Motor neuron (in vitro differentiated cells): ENCODE results near the gene EFHD1. TPM values are rescaled to one million over a fixed set of nuclear protein-coding genes. Genes with fewer than 3 reads are reported as not detected.
"Not testable (repeated sequence)": the region's sequence is repeated elsewhere in the genome, so short reads cannot be mapped to it uniquely, and the experiment has no call there.

Experiments used
- ATAC-seq, 8 experiments: fragments of 200-7000 bp; cut with Tn5 transposase; replicated peaks in 6 of 8; 2 replicates each; pipeline ENCODE4 v1.8.0; 2021; ENCODE audit warnings: mild to moderate bottlenecking in 8 of 8, moderate library complexity in 8 of 8
- H3K27ac ChIP-seq, 2 donors: fragments of 250-450 bp; sonication (Bioruptor Pico); 2 replicates each; pipeline ENCODE4 v1.9.0; 2021; ENCODE audit warnings: antibody characterized with exemption in 2 of 2, mild to moderate bottlenecking in 2 of 2, moderate library complexity in 1 of 2
- H3K4me1 ChIP-seq, 2 donors: fragments of 250-450 bp; sonication (Bioruptor Pico); replicated peaks in 1 of 2; 2 replicates each; pipeline ENCODE4 v1.6.1; 2021; ENCODE audit warnings: antibody characterized with exemption in 2 of 2, mild to moderate bottlenecking in 2 of 2, moderate library complexity in 1 of 2
- H3K4me3 ChIP-seq, 5 donors: fragments of 250-450 bp; sonication (Bioruptor Pico); 2 replicates each; pipeline ENCODE4 v1.9.0; 2021; ENCODE audit warnings: antibody characterized with exemption in 5 of 5, mild to moderate bottlenecking in 5 of 5, moderate library complexity in 4 of 5
- WGBS, 10 experiments: fragments of 450-650 bp; shearing (Covaris generic); methylation state at CpG; one replicate each; pipeline ENCODE4 v1.0.0; 2022; 5-methylcytosine and 5-hydroxymethylcytosine counted together
- in situ Hi-C, 9 experiments: fragments of 400-800 bp; cut with MboI; loops; one replicate each; pipeline ENCODE4 v1.15.0; 2021; ENCODE audit warnings: low sequenced_read_pairs in 9 of 9, low pct_unique_long_range_greater_than_20kb in 2 of 9; ENCODE audit not compliant: unreplicated experiment in 9 of 9
- total RNA-seq, 8 experiments: library from RNA; unstranded; fragments of 300-600 nt; gene quantifications; 2 replicates each; pipeline versions ENCODE4 v1.2.3 to v1.2.4, GENCODE V29; 2022

The EFHD1 gene
- total RNA-seq, 8 experiments from 2014 or later = 0.92 to 22.1 (median 3.4) TPM

- Histone ChIP-seq H3K4me1 (peaks cover 9 to 19% of the 10 kb centered on the region in 2 donors), H3K27ac (no peak overlapping the region), H3K4me3 (no peak overlapping the region)
- WGBS, 10 experiments = 43 to 84% (median 70%) methylated on average over 1 to 6 of the region's 7 CpGs; no CpG with 5 or more reads in 3 of the 10 experiments
- in situ Hi-C loops = no loop called here
- ATAC-seq = no peak
These were observed 32.8 kb downstream of the EFHD1 start for GRCh38 chr2:232666051-232666805.

- H3K27ac ChIP-seq = peak overlapping the region; percentile 68 to 82
- in situ Hi-C loops = no loop called here
- WGBS, 10 experiments = 44 to 84% (median 54%) methylated on average over 2 to 7 of the region's 10 CpGs; no CpG with 5 or more reads in 1 of the 10 experiments
- H3K4me1 ChIP-seq = peaks cover 9 to 19% of the 10 kb centered on the region in 2 donors
- ATAC-seq = peak in 5 of 8 experiments; percentile 84 to 90 (median 85)
- no peak overlapping the region for H3K4me3 ChIP-seq
These were observed 34.7 kb downstream of the EFHD1 start for GRCh38 chr2:232667989-232668583.

DNA sequence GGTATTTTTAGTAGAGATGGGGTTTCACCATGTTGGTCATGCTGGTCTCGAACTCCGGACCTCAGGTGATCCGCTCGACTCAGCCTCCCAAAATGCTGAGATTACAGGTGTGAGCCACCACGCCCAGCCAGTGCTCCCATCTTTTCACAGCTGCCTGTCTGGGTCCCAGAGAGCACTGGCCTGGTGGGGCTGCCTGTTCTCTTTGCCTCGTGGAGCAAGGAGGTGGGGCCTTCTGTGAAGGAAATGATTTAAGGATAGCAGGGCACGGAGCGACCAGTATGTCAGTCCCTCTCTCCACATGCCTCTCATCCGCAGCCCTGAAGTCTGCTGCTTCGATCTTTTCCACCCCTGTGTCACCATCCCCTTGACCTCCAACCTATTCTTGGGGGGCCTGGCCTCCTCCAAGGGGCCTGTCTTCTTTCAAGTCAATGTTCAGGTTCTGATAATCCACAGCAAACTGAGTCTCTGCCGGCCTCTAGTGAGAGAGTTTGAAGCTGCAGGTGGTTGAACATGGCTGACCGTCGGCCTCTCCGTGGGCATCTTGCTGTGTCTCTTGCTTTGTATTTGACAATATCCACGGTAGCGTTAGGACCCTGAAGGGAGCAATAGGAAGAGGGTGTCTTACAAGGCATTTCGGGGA, 35.5 kb downstream of the EFHD1 start:
- 20 to 100% (median 71%) methylated on average over 1 to 10 of the region's 17 CpGs; no CpG with 5 or more reads in 1 of the 10 experiments for WGBS, 10 experiments
- H3K4me1 ChIP-seq = peaks cover 9 to 19% of the 10 kb centered on the region in 2 donors
- peak overlapping the region in 1 of 2 donors; percentile 82 for H3K27ac ChIP-seq
- no peak overlapping the region for H3K4me3 ChIP-seq
- peak in 4 of 8 experiments; percentile 6 to 86 (median 52) for ATAC-seq
- in situ Hi-C loops = no loop called here

DNA sequence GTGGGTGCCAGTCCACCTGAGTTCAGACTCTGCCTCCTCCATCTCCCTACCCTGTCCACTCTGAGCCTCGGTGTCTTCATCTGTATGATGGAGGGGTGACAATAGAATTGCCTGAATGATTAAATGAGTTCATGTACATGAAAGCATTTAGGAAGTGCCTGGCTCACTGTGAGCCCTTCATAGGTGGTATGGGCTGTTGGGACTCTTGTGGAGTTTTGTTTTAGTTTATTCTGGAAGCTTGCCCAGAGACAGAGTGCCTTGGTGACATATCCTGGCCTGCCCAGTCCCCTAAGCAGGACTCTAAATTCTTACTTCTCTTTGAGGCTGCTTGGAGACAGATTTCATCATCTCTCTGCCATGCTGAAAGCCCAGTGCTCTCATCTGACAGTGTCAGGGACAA, 39.2 kb downstream of the EFHD1 start:
- Histone ChIP-seq H3K27ac (no peak overlapping the region), H3K4me3 (no peak overlapping the region), H3K4me1 (peaks cover 7 to 12% of the 10 kb centered on the region in 2 donors)
- 40% methylated on average over 1 of the region's 1 CpG; no CpG with 5 or more reads in 9 of the 10 experiments for WGBS, 10 experiments
- in situ Hi-C loops = no loop called here
- peak in 3 of 8 experiments; percentile 40 to 64 (median 56) for ATAC-seq

DNA sequence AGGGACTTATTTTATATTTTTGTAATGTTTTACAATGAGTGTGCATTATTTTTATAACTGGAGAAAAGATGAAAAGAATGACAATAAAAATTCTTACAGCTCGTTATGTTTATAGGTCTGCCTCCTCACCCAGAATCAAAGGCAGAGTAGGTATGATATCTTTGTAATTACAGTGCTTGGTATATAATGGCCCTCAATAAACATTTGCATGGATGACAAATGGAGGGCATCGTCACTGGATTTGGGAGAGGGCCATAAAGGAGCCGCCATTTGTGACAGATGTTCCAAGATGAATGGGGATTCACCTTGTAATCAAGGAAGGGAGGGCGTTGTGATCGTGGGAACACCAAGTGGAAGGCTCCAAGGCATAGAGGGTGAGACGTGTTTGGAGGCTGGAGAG, 41.1 kb downstream of the EFHD1 start:
- H3K4me3 ChIP-seq = no peak overlapping the region
- 31 to 89% (median 69%) methylated on average over 1 to 6 of the region's 6 CpGs; no CpG with 5 or more reads in 1 of the 10 experiments for WGBS, 10 experiments
- H3K4me1 ChIP-seq = no peaks in the 10 kb centered on the region
- ATAC-seq = no peak
- H3K27ac ChIP-seq = no peak overlapping the region
- in situ Hi-C loops = no loop called here

DNA sequence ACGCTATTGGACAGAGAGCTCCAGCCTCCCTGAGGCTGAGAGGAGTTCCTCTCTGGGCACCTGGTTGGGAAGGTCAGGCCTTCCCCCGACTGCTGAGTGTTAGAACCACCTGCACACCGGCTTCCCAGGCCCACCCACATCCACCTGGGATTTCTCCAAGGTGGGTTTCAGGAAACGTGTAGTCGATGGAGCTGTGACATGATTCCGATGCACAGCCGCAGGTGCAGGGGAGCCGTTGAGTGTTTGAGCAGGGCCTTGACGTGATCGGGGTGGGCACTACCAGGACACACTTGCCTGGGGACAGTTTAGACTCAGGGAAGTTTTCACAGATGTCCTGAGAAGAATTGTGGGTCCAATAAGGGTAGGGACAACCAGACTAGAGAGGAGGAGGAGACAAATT, 42.0 kb downstream of the EFHD1 start:
- 40 to 100% (median 91%) methylated on average over 1 to 5 of the region's 10 CpGs; no CpG with 5 or more reads in 1 of the 10 experiments for WGBS, 10 experiments
- no peak for ATAC-seq
- in situ Hi-C loops = no loop called here
- H3K27ac ChIP-seq = no peak overlapping the region
- H3K4me3 ChIP-seq = no peak overlapping the region
- H3K4me1 ChIP-seq = no peaks in the 10 kb centered on the region

GRCh38 chr2:232680006-232680405, 46.6 kb downstream of the EFHD1 start:
- no peak overlapping the region for H3K4me3 ChIP-seq
- no peaks in the 10 kb centered on the region for H3K4me1 ChIP-seq
- H3K27ac ChIP-seq = no peak overlapping the region
- in situ Hi-C loops = no loop called here
- ATAC-seq = no peak
- 23 to 100% (median 93%) methylated on average over 1 to 6 of the region's 7 CpGs for WGBS, 10 experiments

GRCh38 chr2:232681527-232681926, 48.1 kb downstream of the EFHD1 start:
- in situ Hi-C loops = no loop called here
- H3K27ac ChIP-seq = no peak overlapping the region
- 0 to 100% (median 91%) methylated on average over 1 to 8 of the region's 10 CpGs; no CpG with 5 or more reads in 2 of the 10 experiments for WGBS, 10 experiments
- ATAC-seq = no peak
- H3K4me3 ChIP-seq = no peak overlapping the region
- no peaks in the 10 kb centered on the region for H3K4me1 ChIP-seq

GRCh38 chr2:232683368-232683767, 50.0 kb downstream of the EFHD1 start:
- in situ Hi-C loops = no loop called here
- 0 to 82% (median 44%) methylated on average over 1 of the region's 1 CpG; no CpG with 5 or more reads in 7 of the 10 experiments for WGBS, 10 experiments
- peak in 2 of 8 experiments; percentile 42 to 43 for ATAC-seq
- H3K4me1 ChIP-seq = no peaks in the 10 kb centered on the region
- H3K4me3 ChIP-seq = no peak overlapping the region
- H3K27ac ChIP-seq = no peak overlapping the region

GRCh38 chr2:232685391-232685790, 52.0 kb downstream of the EFHD1 start:
- H3K27ac ChIP-seq, in situ Hi-C loops, H3K4me1 ChIP-seq, ATAC-seq, H3K4me3 ChIP-seq: not testable (repeated sequence)
- 74 to 100% (median 91%) methylated on average over 2 to 6 of the region's 6 CpGs for WGBS, 10 experiments

- 35 to 94% (median 80%) methylated on average over 1 to 7 of the region's 11 CpGs for WGBS, 10 experiments
These were observed 54.2 kb downstream of the EFHD1 start for GRCh38 chr2:232687382-232688160.

GRCh38 chr2:232688201-232688600, 54.8 kb downstream of the EFHD1 start:
- H3K4me1 ChIP-seq = no peaks in the 10 kb centered on the region
- in situ Hi-C loops = no loop called here
- H3K27ac ChIP-seq = no peak overlapping the region
- H3K4me3 ChIP-seq = no peak overlapping the region
- 59 to 100% (median 86%) methylated on average over 3 to 7 of the region's 7 CpGs; no CpG with 5 or more reads in 1 of the 10 experiments for WGBS, 10 experiments
- no peak for ATAC-seq

More at GRCh38 chr2:232687382-232688160, 54.2 kb downstream of the EFHD1 start:
- H3K4me3 ChIP-seq = no peak overlapping the region
- no peak overlapping the region for H3K27ac ChIP-seq
- in situ Hi-C loops = no loop called here
- no peak for ATAC-seq
- H3K4me1 ChIP-seq = no peaks in the 10 kb centered on the region
